ENCODE data around the gene EHBP1.

- TF ChIP-seq CTCF (IDR thresholded peaks at IDR 0.05) (no peak), POLR2A (IDR thresholded peaks at IDR 0.05) (no peak), POLR2AphosphoS5 (IDR thresholded peaks at IDR 0.05) (no peak)
Measured at GRCh38 chr2:62998949-62999348, 293.4 kb downstream of the EHBP1 start.

Data from upper lobe of left lung (tissue), 4 donors.